ENCODE data around the gene DOC2A. TPM values are rescaled to one million over a fixed set of nuclear protein-coding genes. Genes with fewer than 3 reads are reported as not detected.

The DOC2A gene
- polyA plus RNA-seq, 1 donor from 2014 or later = 7.3 TPM

GRCh38 chr16:30003670-30004423 is 7.0 kb downstream of the DOC2A start:
- Histone ChIP-seq H4K20me1 (ENCODE audit: insufficient read depth) (no peaks in the 10 kb centered on the region), H3K79me2 (replicated peaks; ENCODE audit: insufficient read depth, low read length) (no peaks in the 10 kb centered on the region), H2AFZ (ENCODE audit: low read depth, low read length) (no peak overlapping the region), H3K9me3 (ENCODE audit: low read length) (no peaks in the 10 kb centered on the region), H3F3A (ENCODE audit: insufficient read depth, low read length, poor library complexity, severe bottlenecking) (no peaks in the 10 kb centered on the region), H3K4me3 (ENCODE audit: low read length) (no peak overlapping the region), H3K9ac (ENCODE audit: low read length) (no peak overlapping the region), H3K4me2 (ENCODE audit: low read length) (no peak overlapping the region), H3K27ac (ENCODE audit: low read length) (no peak overlapping the region), H3K36me3 (ENCODE audit: insufficient read depth, low read length) (no peaks in the 10 kb centered on the region), H3K27me3 (ENCODE audit: insufficient read depth, low read depth, low read length) (no peaks in the 10 kb centered on the region), H3K9me2 (ENCODE audit: insufficient read depth, low read length) (no peaks in the 10 kb centered on the region)
- no peak for TF ChIP-seq RAD21 (conservative IDR thresholded peaks at IDR 0.05)
- no peak for TF ChIP-seq TAF1 (IDR thresholded peaks at IDR 0.05; ENCODE audit: low read depth)
- TF ChIP-seq REST (IDR thresholded peaks at IDR 0.05; ENCODE audit: borderline replicate concordance) = no peak
- no peak for TF ChIP-seq POLR2AphosphoS5 (IDR thresholded peaks at IDR 0.05)
- no peak for TF ChIP-seq EP300 (conservative IDR thresholded peaks at IDR 0.05; ENCODE audit: poor library complexity, severe bottlenecking)
- no peak for TF ChIP-seq EZH2 (IDR thresholded peaks at IDR 0.05; ENCODE audit: borderline replicate concordance, insufficient read depth, low read length, poor library complexity, severe bottlenecking)
- no peak for TF ChIP-seq MXI1 (conservative IDR thresholded peaks at IDR 0.05; ENCODE audit: poor library complexity, severe bottlenecking)
- no peak for TF ChIP-seq SMC3 (conservative IDR thresholded peaks at IDR 0.05; ENCODE audit: poor library complexity)
- no peak for TF ChIP-seq CTCF (IDR thresholded peaks at IDR 0.05; ENCODE audit: poor library complexity, severe bottlenecking)

GRCh38 chr16:30002614-30003346 is 8.0 kb downstream of the DOC2A start:
- H3F3A ChIP-seq (ENCODE audit: insufficient read depth, low read length, poor library complexity, severe bottlenecking) = no peaks in the 10 kb centered on the region
- H3K4me3 ChIP-seq (ENCODE audit: low read length) = no peak overlapping the region
- no peak overlapping the region for H2AFZ ChIP-seq (ENCODE audit: low read depth, low read length)
- H3K27me3 ChIP-seq (ENCODE audit: insufficient read depth, low read depth, low read length) = no peaks in the 10 kb centered on the region
- no peaks in the 10 kb centered on the region for H4K20me1 ChIP-seq (ENCODE audit: insufficient read depth)
- H3K9me3 ChIP-seq (ENCODE audit: low read length) = no peaks in the 10 kb centered on the region
- no peak overlapping the region for H3K9ac ChIP-seq (ENCODE audit: low read length)
- no peak overlapping the region for H3K27ac ChIP-seq (ENCODE audit: low read length)
- H3K36me3 ChIP-seq (ENCODE audit: insufficient read depth, low read length) = no peaks in the 10 kb centered on the region
- no peak for TF ChIP-seq CTCF (IDR thresholded peaks at IDR 0.05; ENCODE audit: poor library complexity, severe bottlenecking)
- no peak for TF ChIP-seq MXI1 (conservative IDR thresholded peaks at IDR 0.05; ENCODE audit: poor library complexity, severe bottlenecking)
- TF ChIP-seq SMC3 (conservative IDR thresholded peaks at IDR 0.05; ENCODE audit: poor library complexity) = no peak
- TF ChIP-seq REST (IDR thresholded peaks at IDR 0.05; ENCODE audit: borderline replicate concordance) = no peak
- TF ChIP-seq POLR2AphosphoS5 (IDR thresholded peaks at IDR 0.05) = no peak
- no peak for TF ChIP-seq RAD21 (conservative IDR thresholded peaks at IDR 0.05)
- no peak for TF ChIP-seq TAF1 (IDR thresholded peaks at IDR 0.05; ENCODE audit: low read depth)
- TF ChIP-seq EP300 (conservative IDR thresholded peaks at IDR 0.05; ENCODE audit: poor library complexity, severe bottlenecking) = no peak
- H3K79me2 ChIP-seq (replicated peaks; ENCODE audit: insufficient read depth, low read length) = no peaks in the 10 kb centered on the region
- no peak overlapping the region for H3K4me2 ChIP-seq (ENCODE audit: low read length)
- H3K9me2 ChIP-seq (ENCODE audit: insufficient read depth, low read length) = no peaks in the 10 kb centered on the region

All from neural cell (in vitro differentiated cells).